ENCODE results near the gene PRR33.

Gene PRR33

GRCh38 chr11:1838426-1839144 is 53.1 kb downstream of the PRR33 start, which contains the start of gene TNNI2:
TNNI2 (plus strand) TSS chr11:1838981; CDS start chr11:1839697, 716 bp downstream.
- peaks cover 8% of the 10 kb centered on the region for H3K27me3 ChIP-seq (replicated peaks; ENCODE audit: control insufficient read depth, insufficient read depth, low read length)

More at GRCh38 chr11:1838426-1839144, 53.1 kb downstream of the PRR33 start, which contains the start of gene TNNI2:
- H3K9me3 ChIP-seq (ENCODE audit: control insufficient read depth, low read length), result no peaks in the 10 kb centered on the region
- H3K9ac ChIP-seq (ENCODE audit: low read length), result no peak within 1 kb of the TSS
- H3K4me3 ChIP-seq (ENCODE audit: low read length), result no peak within 1 kb of the TSS
- H3K4me1 ChIP-seq (ENCODE audit: control insufficient read depth, insufficient read depth, low read length), result no peaks in the 10 kb centered on the region
- H3K36me3 ChIP-seq (ENCODE audit: control insufficient read depth, insufficient read depth, low read length, severe bottlenecking), result no peaks in the 10 kb centered on the region
- DNase-seq (ENCODE audit: low read depth), result no peak
